Measurements from ENCODE around the gene GHR. TPM values are rescaled to one million over a fixed set of nuclear protein-coding genes. Genes with fewer than 3 reads are reported as not detected.

The GHR gene
- total and polyA plus RNA-seq, 2 of the 8 experiments (the other 6 are each of a cell fraction or from before 2014, with no cell fraction given) = 0.15 to 0.19 TPM

DNA sequence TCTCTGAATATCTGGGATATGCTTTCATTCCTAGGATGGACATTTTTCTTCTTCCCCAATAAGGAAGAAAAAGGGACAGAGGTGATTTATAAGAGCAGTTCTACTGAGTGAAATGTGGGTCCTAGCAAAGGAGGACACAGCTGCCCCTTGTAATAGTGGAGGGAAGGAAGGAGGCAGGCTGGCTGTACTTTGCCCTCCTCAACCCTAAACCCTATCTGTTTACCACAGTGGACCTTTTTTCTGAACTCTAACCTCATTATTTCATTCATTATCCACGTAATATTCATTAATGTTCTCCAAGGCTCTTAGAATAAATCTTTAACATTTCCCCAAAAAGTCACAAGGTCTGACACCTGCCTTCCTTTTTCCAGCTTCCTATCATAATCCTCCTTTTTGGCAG is 37.8 kb downstream of the GHR start:
- TF ChIP-seq SAP30 (IDR thresholded peaks at IDR 0.05; ENCODE audit: insufficient read depth, insufficient replicate concordance, low read length) (no peak), KDM1A (IDR thresholded peaks at IDR 0.05; ENCODE audit: borderline replicate concordance, low read length) (no peak), CEBPB (IDR thresholded peaks at IDR 0.05; ENCODE audit: low read depth, low read length) (no peak), TBP (IDR thresholded peaks at IDR 0.05; ENCODE audit: low read depth, low read length) (no peak), EZH2 (IDR thresholded peaks at IDR 0.05; ENCODE audit: low read depth, low read length, severe bottlenecking) (no peak), GABPA (IDR thresholded peaks at IDR 0.05; ENCODE audit: borderline replicate concordance, insufficient read depth, low read length) (no peak), EP300 (IDR thresholded peaks at IDR 0.05; ENCODE audit: borderline replicate concordance in 1 of 2, low read depth in 2 of 2, low read length in 2 of 2) (no peak), SP4 (IDR thresholded peaks at IDR 0.05; ENCODE audit: low read length) (no peak), SP1 (IDR thresholded peaks at IDR 0.05; ENCODE audit: low read depth, low read length) (no peak), SIX5 (IDR thresholded peaks at IDR 0.05; ENCODE audit: low read depth, low read length) (no peak), TEAD4 (IDR thresholded peaks at IDR 0.05; ENCODE audit: low read depth, low read length) (no peak)
- TF ChIP-seq, protein P1, sequence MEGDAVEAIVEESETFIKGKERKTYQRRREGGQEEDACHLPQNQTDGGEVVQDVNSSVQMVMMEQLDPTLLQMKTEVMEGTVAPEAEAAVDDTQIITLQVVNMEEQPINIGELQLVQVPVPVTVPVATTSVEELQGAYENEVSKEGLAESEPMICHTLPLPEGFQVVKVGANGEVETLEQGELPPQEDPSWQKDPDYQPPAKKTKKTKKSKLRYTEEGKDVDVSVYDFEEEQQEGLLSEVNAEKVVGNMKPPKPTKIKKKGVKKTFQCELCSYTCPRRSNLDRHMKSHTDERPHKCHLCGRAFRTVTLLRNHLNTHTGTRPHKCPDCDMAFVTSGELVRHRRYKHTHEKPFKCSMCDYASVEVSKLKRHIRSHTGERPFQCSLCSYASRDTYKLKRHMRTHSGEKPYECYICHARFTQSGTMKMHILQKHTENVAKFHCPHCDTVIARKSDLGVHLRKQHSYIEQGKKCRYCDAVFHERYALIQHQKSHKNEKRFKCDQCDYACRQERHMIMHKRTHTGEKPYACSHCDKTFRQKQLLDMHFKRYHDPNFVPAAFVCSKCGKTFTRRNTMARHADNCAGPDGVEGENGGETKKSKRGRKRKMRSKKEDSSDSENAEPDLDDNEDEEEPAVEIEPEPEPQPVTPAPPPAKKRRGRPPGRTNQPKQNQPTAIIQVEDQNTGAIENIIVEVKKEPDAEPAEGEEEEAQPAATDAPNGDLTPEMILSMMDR (IDR thresholded peaks at IDR 0.05; ENCODE audit: control extremely low read depth in 1 of 3, insufficient read depth in 1 of 3, low read depth in 1 of 3, low read length in 3 of 3) = no peak
- no peak for FAIRE-seq
- POLR2A ChIA-PET (ENCODE audit: partially characterized antibody) = no interaction called here

More for the DNA sequence above, 37.8 kb downstream of the GHR start:
- Histone ChIP-seq H3K23ac (ENCODE audit: insufficient read length) (no peak overlapping the region), H3K14ac (ENCODE audit: insufficient read length) (no peak overlapping the region), H2BK5ac (ENCODE audit: low read depth, low read length) (no peak overlapping the region), H3K23me2 (ENCODE audit: low read depth, low read length) (no peaks in the 10 kb centered on the region), H3K79me1 (ENCODE audit: low read depth, low read length) (no peaks in the 10 kb centered on the region), H3K9ac (replicated peaks in 1 of 4; ENCODE audit: extremely low read depth in 1 of 4, low read depth in 3 of 4, low read length in 3 of 4) (no peak overlapping the region), H3K18ac (ENCODE audit: extremely low read depth, low read length) (no peak overlapping the region), H3K79me2 (ENCODE audit: control insufficient read depth in 1 of 2, insufficient read depth in 2 of 2, low read length in 2 of 2) (no peaks in the 10 kb centered on the region), H2AFZ (ENCODE audit: low read length) (no peak overlapping the region), H2BK120ac (replicated peaks; ENCODE audit: low read depth, low read length) (no peak overlapping the region), H4K91ac (replicated peaks; ENCODE audit: insufficient read length, low read length) (no peak overlapping the region), H2BK12ac (ENCODE audit: low read depth, low read length) (no peak overlapping the region), H4K20me1 (replicated peaks in 1 of 2; ENCODE audit: control insufficient read depth in 1 of 2, insufficient read depth in 2 of 2, low read length in 2 of 2) (no peaks in the 10 kb centered on the region), H2BK15ac (ENCODE audit: low read length) (no peak overlapping the region), H4K8ac (ENCODE audit: extremely low read depth, insufficient read depth, low read length) (no peak overlapping the region), H3K27ac (ENCODE audit: low read depth, low read length) (no peak overlapping the region), H2AK5ac (ENCODE audit: low read depth, low read length) (no peak overlapping the region), H3K4ac (replicated peaks; ENCODE audit: insufficient read length, low read depth, low read length) (no peak overlapping the region), H3K9me3 (ENCODE audit: insufficient read depth in 2 of 2, low read depth in 1 of 2, low read length in 1 of 2) (no peaks in the 10 kb centered on the region), H3K4me3 (ENCODE audit: extremely low read depth in 1 of 4, insufficient read depth in 2 of 4, low read depth in 3 of 4, low read length in 4 of 4) (no peak overlapping the region), H4K5ac (ENCODE audit: insufficient read length, low read depth, low read length) (no peak overlapping the region), H3K4me2 (ENCODE audit: insufficient read depth in 1 of 2, low read depth in 2 of 2, low read length in 2 of 2) (no peak overlapping the region), H3K4me1 (replicated peaks in 1 of 4; ENCODE audit: control insufficient read depth in 3 of 4, insufficient read depth in 4 of 4, low read length in 3 of 4) (no peaks in the 10 kb centered on the region), H3K36me3 (ENCODE audit: control insufficient read depth in 2 of 4, insufficient read depth in 4 of 4, low read length in 3 of 4) (no peaks in the 10 kb centered on the region), H3K56ac (replicated peaks; ENCODE audit: insufficient read length, low read depth, low read length) (no peak overlapping the region), H3K27me3 (replicated peaks in 1 of 4; ENCODE audit: control insufficient read depth in 3 of 4, extremely low read depth in 1 of 4, insufficient read depth in 3 of 4, low read length in 3 of 4) (no peaks in the 10 kb centered on the region), H2BK20ac (ENCODE audit: low read length) (no peak overlapping the region)
- CTCF ChIA-PET (ENCODE audit: partially characterized antibody) = interaction anchor here (0.6 to 1.7 kb wide), 4 partner anchors 38 to 626 kb away, joined by 3 to 4 read pairs (median 4); partner anchors contain the start of gene GHR
- DNase-seq (ENCODE audit: low read depth in 1 of 2, low spot score in 2 of 2) = no peak
- 82% methylated on average over 1 of the region's 1 CpG; no CpG with 5 or more reads in 1 of the 2 experiments for WGBS, 2 experiments (ENCODE audit: extremely low coverage in 1 of 2, insufficient coverage in 1 of 2, insufficient read length in 1 of 2, insufficient replicate concordance in 2 of 2, low coverage in 1 of 2, low lambda C conversion rate in 2 of 2, missing lambda C conversion rate in 1 of 2)

All from H1 (cell line).